HepG2 (cell line): Measurements from ENCODE around the gene C2. TPM values are rescaled to one million over a fixed set of nuclear protein-coding genes. Genes with fewer than 3 reads are reported as not detected.

ENCODE experiments used
- ATAC-seq: fragments of 200-7000 bp; cut with Tn5 transposase; 3 replicates; pipeline ENCODE4 v1.9.1; 2020; ENCODE audit warnings: mild to moderate bottlenecking, moderate library complexity
- BruUV-seq: library from RNA; stranded (reverse); fragments of 400-500 nt; replicated peaks from 2 replicates; lab custom pipeline; 2021; lab: Mats Ljungman, UMichigan
- CTCF ChIA-PET: fragments of 300-600 bp; formaldehyde crosslinking; extraction: SDS; loops from one replicate; lab custom pipeline; 2021; ENCODE audit warnings: low total read pairs, inconsistent platforms, low intra/inter-chr PET ratio; lab: Yijun Ruan, JAX
- POLR2A ChIA-PET: fragments of 350-600 bp; sonication (Branson Sonifier 250); formaldehyde crosslinking; loops from one replicate; lab custom pipeline; 2020; ENCODE audit warnings: antibody characterized with exemption, inconsistent platforms; lab: Yijun Ruan, JAX
- DNase-seq: peaks from one replicate; pipeline ENCODE4 v3.0.0-alpha.2; 2015; ENCODE audit warnings: low spot score
- FAIRE-seq: peaks from 3 replicates; lab custom pipeline; 2011; peaks lifted over from hg19 to GRCh38; lab: Jason Lieb, UNC
- H2AFZ ChIP-seq: one replicate; pipeline ENCODE4 v1.6.1; 2011; ENCODE audit warnings: low read length, inconsistent platforms
- H3K27ac ChIP-seq: fragments of 300-600 bp; 3 replicates; pipeline ENCODE4 v1.8.0; 2011; ENCODE audit warnings: mixed run types, mild to moderate bottlenecking, mixed read lengths, low read length, inconsistent platforms; ENCODE audit not compliant: insufficient read depth; ENCODE audit errors: extremely low read length
- H3K27me3 ChIP-seq, 2 experiments: fragments of 200-600 bp in 1 of 2; 2 replicates in 1 of 2; 3 replicates in 1 of 2; pipeline versions ENCODE4 v1.6.0 to v1.8.0; 2011; ENCODE audit warnings: low read length in 2 of 2, mild to moderate bottlenecking in 2 of 2, moderate library complexity in 2 of 2, inconsistent platforms in 1 of 2; ENCODE audit not compliant: insufficient read depth in 2 of 2, control insufficient read depth in 1 of 2
- H3K36me3 ChIP-seq, 2 experiments: fragments of 200-600 bp in 1 of 2; replicated peaks in 1 of 2; 2 replicates in 1 of 2; 3 replicates in 1 of 2; pipeline versions ENCODE4 v1.5.1 to v1.8.0; 2011; ENCODE audit warnings: low read length in 2 of 2, inconsistent platforms in 1 of 2; ENCODE audit not compliant: insufficient read depth in 2 of 2, control insufficient read depth in 1 of 2
- H3K4me1 ChIP-seq: 2 replicates; pipeline ENCODE4 v1.5.1; 2012; ENCODE audit warnings: low read length, inconsistent platforms; ENCODE audit not compliant: insufficient read depth
- H3K4me2 ChIP-seq: 2 replicates; pipeline ENCODE4 v1.6.0; 2011; ENCODE audit warnings: low read depth, low read length, inconsistent platforms
- H3K4me3 ChIP-seq, 3 experiments: fragments of 200-600 bp in 1 of 3; sonication (generic), shearing (Covaris generic) in 1 of 3; replicated peaks in 1 of 3; 2 replicates each; pipeline ENCODE4 v1.5.1; 2011 to 2016; ENCODE audit warnings: low read length in 3 of 3, inconsistent platforms in 2 of 3, low read depth in 2 of 3, mild to moderate bottlenecking in 2 of 3, control low read depth in 1 of 3, mixed read lengths in 1 of 3; ENCODE audit not compliant: insufficient read depth in 1 of 3
- H3K79me2 ChIP-seq: one replicate; pipeline ENCODE4 v1.6.1; 2011; ENCODE audit warnings: low read length, inconsistent platforms; ENCODE audit not compliant: insufficient read depth
- H3K9ac ChIP-seq: 2 replicates; pipeline ENCODE4 v1.6.0; 2011; ENCODE audit warnings: mild to moderate bottlenecking, low read depth, low read length, inconsistent platforms; ENCODE audit not compliant: insufficient read depth
- H3K9me3 ChIP-seq: 2 replicates; pipeline ENCODE4 v1.5.1; 2012; ENCODE audit warnings: mild to moderate bottlenecking, low read length
- H4K20me1 ChIP-seq: 2 replicates; pipeline ENCODE4 v1.6.0; 2011; ENCODE audit warnings: inconsistent platforms, mild to moderate bottlenecking, low read length, moderate library complexity; ENCODE audit not compliant: insufficient read depth
- CBX5 ChIP-seq: sonication (generic); formaldehyde crosslinking; IDR thresholded peaks from 2 replicates; pipeline ENCODE4 v1.4.0; 2020; ENCODE audit warnings: missing genetic modification reagents, borderline replicate concordance
- GFI1 ChIP-seq: sonication (generic); formaldehyde crosslinking; IDR thresholded peaks from 2 replicates; pipeline ENCODE4 v1.5.0; 2020; ENCODE audit warnings: missing genetic modification reagents, mild to moderate bottlenecking, borderline replicate concordance
- SRY ChIP-seq: sonication (generic); formaldehyde crosslinking; IDR thresholded peaks from 2 replicates; pipeline ENCODE4 v1.8.0; 2022; ENCODE audit warnings: mild to moderate bottlenecking, missing genetic modification reagents
- YEATS2 ChIP-seq: sonication (generic); formaldehyde crosslinking; IDR thresholded peaks from 2 replicates; pipeline ENCODE4 v1.4.0; 2020; ENCODE audit warnings: missing genetic modification reagents, borderline replicate concordance
- ZNF121 ChIP-seq: sonication (generic); formaldehyde crosslinking; IDR thresholded peaks from 2 replicates; pipeline ENCODE4 v1.5.0; 2020; ENCODE audit warnings: mild to moderate bottlenecking, missing genetic modification reagents
- ZNF343 ChIP-seq: sonication (generic); formaldehyde crosslinking; IDR thresholded peaks from 2 replicates; pipeline ENCODE4 v1.4.0; 2020; ENCODE audit warnings: mild to moderate bottlenecking, missing genetic modification reagents
- WGBS: methylation state at CpG from one replicate; pipeline ENCODE4 v1.1.6; 2017; ENCODE audit warnings: low lambda C conversion rate; 5-methylcytosine and 5-hydroxymethylcytosine counted together
- in situ Hi-C: cut with HindIII; loops from 2 replicates; pipeline ENCODE4 v1.10.0; 2017; ENCODE audit warnings: low pct_unique_long_range_greater_than_20kb; ENCODE audit not compliant: extremely low pct_ligation_motif_present
- intact Hi-C: fragments of 100-400 bp; cut with micrococcal nuclease; formaldehyde crosslinking; loops from one replicate; pipeline ENCODE4 v1.10.0; 2022; ENCODE audit not compliant: unreplicated experiment
- polyA plus RNA-seq, 8 experiments: library from polyadenylated mRNA; depleted of rRNA in 3 of 8; stranded (reverse) in 7 of 8; unstranded in 1 of 8; fragments of >200 nt; fragmentation: Illumina TruSeq in 4 of 8; extraction: Trizol in 4 of 8; gene quantifications; 2 replicates each; pipeline versions ENCODE4 v1.2.1 to v1.2.3, GENCODE V29; 2011 to 2016; ENCODE audit warnings: low read depth in 4 of 8, missing spikeins in 1 of 8, mixed read lengths in 1 of 8; ENCODE audit not compliant: insufficient read depth in 1 of 8
- total RNA-seq, 5 experiments: library from RNA; depleted of rRNA; stranded (reverse); fragments of >200 nt; fragmentation: Illumina TruSeq; extraction: Trizol; gene quantifications; 2 replicates each; pipeline ENCODE4 v1.2.3, GENCODE V29; 2016; ENCODE audit warnings: low read depth in 1 of 5
- TF ChIP-seq, protein P1 (sequence below): sonication (generic); formaldehyde crosslinking; IDR thresholded peaks from 2 replicates; pipeline ENCODE4 v1.4.0; 2020; ENCODE audit warnings: mild to moderate bottlenecking, low read depth, missing genetic modification reagents
- TF ChIP-seq, protein P2 (sequence below): sonication (generic); formaldehyde crosslinking; IDR thresholded peaks from 2 replicates; pipeline ENCODE4 v1.8.0; 2022; ENCODE audit warnings: missing genetic modification reagents, mild to moderate bottlenecking, moderate library complexity, borderline replicate concordance

Gene C2
- total and polyA plus RNA-seq, 2 of the 13 experiments (the other 11 are each of a cell fraction or from before 2014, with no cell fraction given): 165 to 307 TPM

DNA sequence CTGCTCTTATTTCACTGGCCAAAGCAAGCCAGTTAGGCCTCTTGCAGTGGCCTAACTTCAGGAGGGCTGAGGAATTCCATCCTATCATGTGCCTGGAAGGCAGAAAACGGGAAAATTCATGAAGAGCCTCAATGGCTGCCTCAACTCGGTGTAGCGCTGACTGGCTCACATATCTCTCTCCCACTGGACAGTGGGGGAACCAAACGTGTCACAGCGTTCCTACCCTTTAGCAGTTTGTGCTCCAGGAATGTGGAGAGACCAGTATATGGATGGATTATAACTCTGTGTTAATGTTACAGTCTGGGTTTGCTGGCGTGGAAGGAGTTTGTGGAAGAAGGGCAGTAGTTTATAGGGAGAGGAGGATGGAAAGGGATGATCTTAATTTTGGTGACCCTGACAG, 11.8 kb upstream of the C2 start:
- no peak overlapping the region for H3K9ac ChIP-seq
- no peaks in the 10 kb centered on the region for H3K79me2 ChIP-seq
- ChIA-PET CTCF (no interaction called here), POLR2A (no interaction called here)
- no peaks in the 10 kb centered on the region; a peak in 1 of 5 replicates for H3K27me3 ChIP-seq
- ATAC-seq: peak; percentile 37
- no TSS peak for BruUV-seq
- H2AFZ ChIP-seq: no peak overlapping the region
- no peaks in the 10 kb centered on the region for H4K20me1 ChIP-seq
- WGBS: 44% methylated on average over 6 of the region's 6 CpGs
- TF ChIP-seq SRY (CRISPR knock-in tag) (no peak), GFI1 (no peak), YEATS2 (CRISPR knock-in tag) (no peak), CBX5 (CRISPR knock-in tag) (no peak)
- TF ChIP-seq, protein P1, sequence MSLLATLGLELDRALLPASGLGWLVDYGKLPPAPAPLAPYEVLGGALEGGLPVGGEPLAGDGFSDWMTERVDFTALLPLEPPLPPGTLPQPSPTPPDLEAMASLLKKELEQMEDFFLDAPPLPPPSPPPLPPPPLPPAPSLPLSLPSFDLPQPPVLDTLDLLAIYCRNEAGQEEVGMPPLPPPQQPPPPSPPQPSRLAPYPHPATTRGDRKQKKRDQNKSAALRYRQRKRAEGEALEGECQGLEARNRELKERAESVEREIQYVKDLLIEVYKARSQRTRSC (CRISPR knock-in tag): no peak
- TF ChIP-seq, all 625 proteins: peak for 0
- DNase-seq (no peak), FAIRE-seq (no peak)
- Histone ChIP-seq H3K9me3 (no peaks in the 10 kb centered on the region), H3K4me1 (peaks cover 26% of the 10 kb centered on the region), H3K4me3 (no peak overlapping the region), H3K27ac (no peak overlapping the region), H3K4me2 (no peak overlapping the region), H3K36me3 (no peaks in the 10 kb centered on the region)
- intact Hi-C loops (no loop called here), in situ Hi-C loops (loop anchor here (25.0 kb wide), 1 partner anchor 1047 kb away; the partner anchor contains the start of genes BRD2 and HLA-DMA)

DNA sequence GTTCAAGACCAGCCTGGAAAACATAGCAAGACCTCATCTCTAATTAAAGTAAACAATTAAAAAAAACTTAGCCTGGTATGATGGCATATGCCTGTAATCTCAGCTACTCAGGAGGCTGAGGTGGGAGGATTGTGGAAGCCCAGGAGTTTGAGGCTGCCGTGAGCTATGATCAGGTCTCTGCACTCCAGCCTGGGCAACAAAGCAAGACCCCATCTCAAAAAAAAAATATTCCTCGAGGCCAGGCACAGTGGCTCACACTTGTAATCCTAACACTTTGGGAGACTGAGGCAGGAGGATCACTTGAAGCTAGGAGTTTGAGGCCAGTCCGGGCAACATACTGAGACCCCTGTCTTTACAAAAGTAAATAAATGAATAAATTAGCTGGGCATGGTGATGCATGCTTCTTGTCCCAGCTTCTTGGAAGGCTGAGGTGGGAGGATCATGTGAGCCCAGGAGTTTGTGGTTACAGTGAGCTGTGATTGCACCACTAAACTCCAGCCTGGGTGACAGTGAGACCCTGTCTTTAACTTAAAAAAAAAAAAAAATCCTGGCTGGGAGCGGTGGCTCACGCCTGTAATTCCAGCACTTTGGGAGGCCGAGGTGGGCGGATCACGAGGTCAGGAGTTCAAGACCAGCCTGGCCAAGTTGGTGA, 9.3 kb upstream of the C2 start:
- Histone ChIP-seq H3K27me3 (no peaks in the 10 kb centered on the region; a peak in 1 of 5 replicates), H3K4me3 (no peak overlapping the region), H3K79me2 (no peaks in the 10 kb centered on the region), H3K4me1 (peaks cover 43% of the 10 kb centered on the region)
- DNase-seq: no peak
- intact Hi-C loops: no loop called here
- no TSS peak for BruUV-seq
- TF ChIP-seq ZNF343 (no peak), ZNF121 (CRISPR knock-in tag) (peak; percentile 48; the same call in 1 of the 2 replicates)
- TF ChIP-seq, protein P2, sequence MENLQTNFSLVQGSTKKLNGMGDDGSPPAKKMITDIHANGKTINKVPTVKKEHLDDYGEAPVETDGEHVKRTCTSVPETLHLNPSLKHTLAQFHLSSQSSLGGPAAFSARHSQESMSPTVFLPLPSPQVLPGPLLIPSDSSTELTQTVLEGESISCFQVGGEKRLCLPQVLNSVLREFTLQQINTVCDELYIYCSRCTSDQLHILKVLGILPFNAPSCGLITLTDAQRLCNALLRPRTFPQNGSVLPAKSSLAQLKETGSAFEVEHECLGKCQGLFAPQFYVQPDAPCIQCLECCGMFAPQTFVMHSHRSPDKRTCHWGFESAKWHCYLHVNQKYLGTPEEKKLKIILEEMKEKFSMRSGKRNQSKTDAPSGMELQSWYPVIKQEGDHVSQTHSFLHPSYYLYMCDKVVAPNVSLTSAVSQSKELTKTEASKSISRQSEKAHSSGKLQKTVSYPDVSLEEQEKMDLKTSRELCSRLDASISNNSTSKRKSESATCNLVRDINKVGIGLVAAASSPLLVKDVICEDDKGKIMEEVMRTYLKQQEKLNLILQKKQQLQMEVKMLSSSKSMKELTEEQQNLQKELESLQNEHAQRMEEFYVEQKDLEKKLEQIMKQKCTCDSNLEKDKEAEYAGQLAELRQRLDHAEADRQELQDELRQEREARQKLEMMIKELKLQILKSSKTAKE (CRISPR knock-in tag): no peak
- TF ChIP-seq, all 625 proteins: peak for 1
- Histone ChIP-seq H4K20me1 (no peaks in the 10 kb centered on the region), H2AFZ (no peak overlapping the region), H3K27ac (no peak overlapping the region), H3K36me3 (no peaks in the 10 kb centered on the region), H3K9ac (no peak overlapping the region), H3K4me2 (no peak overlapping the region), H3K9me3 (no peaks in the 10 kb centered on the region)
- ATAC-seq (no peak), FAIRE-seq (no peak)
- in situ Hi-C loops: loop anchor here (25.0 kb wide), 1 partner anchor 1044 kb away; the partner anchor contains the start of genes BRD2 and HLA-DMA
- ChIA-PET CTCF (no interaction called here), POLR2A (interaction anchor here (0.6 to 1.4 kb wide), 7 partner anchors 9 to 127 kb away, joined by 3 to 10 read pairs (median 4); partner anchors contain the start of genes C2, CFB, HSPA1A and HSPA1L)
- 48% methylated on average over 8 of the region's 8 CpGs for WGBS
